NB4 (cell line): ENCODE data around the gene DSCAM.
A peak's percentile ranks its signal among the peaks of the same experiment; 100 is the strongest.

Experiments
- DNase-seq: peaks from one replicate; pipeline ENCODE4 v3.0.0; 2010; ENCODE audit warnings: low read depth
- H3K4me3 ChIP-seq: one replicate; pipeline ENCODE4 v1.5.1; 2011; ENCODE audit warnings: mild to moderate bottlenecking, low read depth, low read length, moderate library complexity
- CTCF ChIP-seq: IDR thresholded peaks from one replicate; pipeline ENCODE4 v1.5.1; 2012; ENCODE audit warnings: low read depth, low read length
- MAX ChIP-seq: IDR thresholded peaks from 2 replicates; pipeline ENCODE4 v1.6.1; 2011; ENCODE audit warnings: low read depth, low read length
- MYC ChIP-seq: IDR thresholded peaks from 2 replicates; pipeline ENCODE4 v1.6.1; 2011; ENCODE audit warnings: low read depth, low read length
- POLR2A ChIP-seq: IDR thresholded peaks from 2 replicates; pipeline ENCODE4 v1.6.1; 2011; ENCODE audit warnings: mild to moderate bottlenecking; ENCODE audit not compliant: insufficient read length; ENCODE audit errors: extremely low read depth

Gene DSCAM

GRCh38 chr21:40481764-40482163 is 365.2 kb downstream of the DSCAM start:
- no peak for DNase-seq
- H3K4me3 ChIP-seq: no peak overlapping the region
- TF ChIP-seq POLR2A (no peak), MYC (no peak), MAX (no peak), CTCF (no peak)

- no peak for DNase-seq
- TF ChIP-seq MAX (no peak), MYC (no peak), CTCF (no peak), POLR2A (no peak)
- no peak overlapping the region for H3K4me3 ChIP-seq
Measured at GRCh38 chr21:40474513-40474912, 372.4 kb downstream of the DSCAM start.

GRCh38 chr21:40472013-40472412 is 374.9 kb downstream of the DSCAM start:
- H3K4me3 ChIP-seq: no peak overlapping the region
- no peak for DNase-seq
- TF ChIP-seq POLR2A (no peak), MAX (no peak), CTCF (no peak), MYC (no peak)

- DNase-seq: peak; percentile 2
- H3K4me3 ChIP-seq: no peak overlapping the region
- no peak for TF ChIP-seq MAX
Measured at GRCh38 chr21:40471103-40471502, 375.9 kb downstream of the DSCAM start.

GRCh38 chr21:40466893-40467483 is 380.0 kb downstream of the DSCAM start:
- no peak for TF ChIP-seq MYC
- TF ChIP-seq POLR2A: no peak
- TF ChIP-seq MAX: no peak
- TF ChIP-seq CTCF: peak; percentile 43
- peak; percentile 20 for DNase-seq
- no peak overlapping the region for H3K4me3 ChIP-seq

GRCh38 chr21:40465382-40465781 is 381.6 kb downstream of the DSCAM start:
- no peak for DNase-seq
- no peak overlapping the region for H3K4me3 ChIP-seq
- TF ChIP-seq CTCF (no peak), MAX (no peak), MYC (no peak), POLR2A (no peak)
